Tibial nerve (tissue), 4 donors: ENCODE measurements around the gene TFPI2.

Experiments
- CTCF ChIP-seq, 5 experiments: fragments of 200-600 bp in 3 of 5; fragments of 450-650 bp in 2 of 5; sonication (generic) in 3 of 5; IDR thresholded peaks; one replicate each; pipeline ENCODE4 v1.5.1; 2016 to 2019; ENCODE audit warnings: antibody characterized with exemption in 5 of 5, mild to moderate bottlenecking in 3 of 5, moderate library complexity in 2 of 5
- EP300 ChIP-seq, 2 donors: sonication (generic); formaldehyde crosslinking; IDR thresholded peaks; one replicate each; pipeline ENCODE4 v1.6.1; 2017; ENCODE audit warnings: antibody characterized with exemption in 2 of 2, mild to moderate bottlenecking in 1 of 2
- POLR2A ChIP-seq, 2 donors: fragments of 450-650 bp; IDR thresholded peaks; one replicate each; pipeline ENCODE4 v1.6.1; 2017; ENCODE audit warnings: antibody characterized with exemption in 2 of 2, mild to moderate bottlenecking in 2 of 2, moderate library complexity in 2 of 2

GRCh38 chr7:93855797-93856196, 34.8 kb downstream of the TFPI2 start:
- TF ChIP-seq CTCF (IDR thresholded peaks at IDR 0.05) (no peak), POLR2A (IDR thresholded peaks at IDR 0.05) (no peak), EP300 (IDR thresholded peaks at IDR 0.05) (no peak)
